CD14-positive monocyte (primary cell): Measurements from ENCODE around the gene KRTAP4-6. TPM values are rescaled to one million over a fixed set of nuclear protein-coding genes. Genes with fewer than 3 reads are reported as not detected.

Experiments used
- DNase-seq, 3 donors: peaks; one replicate each; pipeline ENCODE4 v3.0.0-alpha.2; 2011 to 2022
- H2AFZ ChIP-seq: 2 replicates; pipeline ENCODE4 v1.6.0; 2012; ENCODE audit warnings: mild to moderate bottlenecking, low read depth, low read length, inconsistent platforms; ENCODE audit not compliant: insufficient read depth, poor library complexity, severe bottlenecking
- H3K27ac ChIP-seq, 2 donors: 1 replicate in 1 of 2; 2 replicates in 1 of 2; pipeline ENCODE4 v1.5.1; 2012 to 2013; ENCODE audit warnings: low read length in 2 of 2, control low read depth in 1 of 2, inconsistent platforms in 1 of 2, low read depth in 1 of 2, mild to moderate bottlenecking in 1 of 2
- H3K27me3 ChIP-seq, 2 donors: one replicate each; pipeline versions ENCODE4 v1.6.0 to v1.6.1; 2011 to 2013; ENCODE audit warnings: low read length in 2 of 2; ENCODE audit not compliant: control insufficient read depth in 2 of 2, insufficient read depth in 2 of 2
- H3K36me3 ChIP-seq, 2 donors: replicated peaks in 1 of 2; 1 replicate in 1 of 2; 2 replicates in 1 of 2; pipeline versions ENCODE4 v1.5.1 to v1.6.1; 2012 to 2013; ENCODE audit warnings: low read length in 2 of 2, control low read depth in 1 of 2, inconsistent platforms in 1 of 2, mild to moderate bottlenecking in 1 of 2; ENCODE audit not compliant: insufficient read depth in 2 of 2, control insufficient read depth in 1 of 2
- H3K4me1 ChIP-seq, 2 donors: 1 replicate in 1 of 2; 2 replicates in 1 of 2; pipeline versions ENCODE4 v1.5.1 to v1.6.1; 2012 to 2013; ENCODE audit warnings: low read length in 2 of 2, control low read depth in 1 of 2, inconsistent platforms in 1 of 2, mild to moderate bottlenecking in 1 of 2, moderate library complexity in 1 of 2; ENCODE audit not compliant: insufficient read depth in 2 of 2, control insufficient read depth in 1 of 2
- H3K4me2 ChIP-seq: replicated peaks from 2 replicates; pipeline ENCODE3; 2012; ENCODE audit warnings: low read length, moderate library complexity, mild to moderate bottlenecking; ENCODE audit not compliant: poor library complexity, severe bottlenecking; ENCODE audit errors: extremely low read depth
- H3K4me3 ChIP-seq, 3 experiments: fragments of 200-600 bp in 1 of 3; sonication (generic) in 1 of 3; replicated peaks in 1 of 3; 1 replicate in 2 of 3; 2 replicates in 1 of 3; pipeline ENCODE4 v1.5.1; 2011 to 2013; ENCODE audit warnings: low read length in 3 of 3, mild to moderate bottlenecking in 3 of 3, control low read depth in 2 of 3, low read depth in 2 of 3, inconsistent platforms in 1 of 3, moderate library complexity in 1 of 3
- H3K79me2 ChIP-seq: 2 replicates; pipeline ENCODE4 v1.6.0; 2012; ENCODE audit warnings: mild to moderate bottlenecking, control low read depth, inconsistent platforms, low read length, moderate library complexity; ENCODE audit not compliant: insufficient read depth
- H3K9ac ChIP-seq: 2 replicates; pipeline ENCODE4 v1.6.0; 2017; ENCODE audit warnings: low read length, mild to moderate bottlenecking; ENCODE audit not compliant: insufficient read depth, poor library complexity, severe bottlenecking
- H3K9me3 ChIP-seq, 2 donors: replicated peaks in 1 of 2; 1 replicate in 1 of 2; 2 replicates in 1 of 2; pipeline versions ENCODE4 v1.5.1 to v1.6.1; 2012 to 2013; ENCODE audit warnings: low read length in 2 of 2, control low read depth in 1 of 2; ENCODE audit not compliant: control insufficient read depth in 1 of 2, insufficient read depth in 1 of 2
- H4K20me1 ChIP-seq: 2 replicates; pipeline ENCODE4 v1.6.0; 2012; ENCODE audit warnings: mild to moderate bottlenecking, low read length, control low read depth, moderate library complexity; ENCODE audit not compliant: insufficient read depth
- H3K27ac Mint-ChIP-seq, 7 donors: one replicate each; pipeline ENCODE4 v1.8.0; 2020; ENCODE audit warnings: mild to moderate bottlenecking in 7 of 7, mixed read lengths in 7 of 7, moderate library complexity in 6 of 7, inconsistent platforms in 2 of 7
- H3K27me3 Mint-ChIP-seq, 3 donors: one replicate each; pipeline ENCODE4 v1.8.0; 2021 to 2022; ENCODE audit warnings: low read depth in 3 of 3, mild to moderate bottlenecking in 3 of 3, mixed read lengths in 3 of 3, moderate library complexity in 3 of 3, inconsistent platforms in 1 of 3
- H3K36me3 Mint-ChIP-seq, 2 donors: one replicate each; pipeline ENCODE4 v1.8.0; 2020; ENCODE audit warnings: mixed read lengths in 2 of 2, inconsistent platforms in 1 of 2, mild to moderate bottlenecking in 1 of 2
- H3K4me1 Mint-ChIP-seq: one replicate; pipeline ENCODE4 v1.8.0; 2020; ENCODE audit warnings: mild to moderate bottlenecking, mixed read lengths
- H3K4me3 Mint-ChIP-seq, 2 donors: one replicate each; pipeline ENCODE4 v1.8.0; 2020; ENCODE audit warnings: mild to moderate bottlenecking in 2 of 2, mixed read lengths in 2 of 2, moderate library complexity in 1 of 2
- H3K9me3 Mint-ChIP-seq, 7 donors: one replicate each; pipeline ENCODE4 v1.8.0; 2020 to 2022; ENCODE audit warnings: mixed read lengths in 7 of 7, mild to moderate bottlenecking in 6 of 7, moderate library complexity in 6 of 7, inconsistent platforms in 2 of 7
- CTCF ChIP-seq: fragments of 200-600 bp; IDR thresholded peaks from one replicate; pipeline ENCODE4 v1.8.0; 2022; ENCODE audit warnings: antibody characterized with exemption, mild to moderate bottlenecking
- WGBS: methylation state at CpG from one replicate; pipeline ENCODE4 v1.1.5; 2013; ENCODE audit warnings: missing lambda C conversion rate; ENCODE audit not compliant: insufficient coverage; 5-methylcytosine and 5-hydroxymethylcytosine counted together
- intact Hi-C, 2 donors: fragments of 100-400 bp; cut with micrococcal nuclease; formaldehyde crosslinking; loops; one replicate each; pipeline versions ENCODE4 v1.15.0 to v1.15.1; 2023
- polyA plus RNA-seq, 3 donors: library from polyadenylated mRNA; depleted of rRNA in 1 of 3; unstranded in 2 of 3; stranded (reverse) in 1 of 3; fragments of 300-500 nt in 2 of 3; fragments of >200 nt in 1 of 3; fragmentation: Illumina TruSeq in 2 of 3; gene quantifications; 1 replicate in 2 of 3; 2 replicates in 1 of 3; pipeline ENCODE4 v1.2.3, GENCODE V29; 2012 to 2021

Gene KRTAP4-6
- polyA plus RNA-seq, 3 donors: not detected

- Mint-ChIP-seq H3K4me3 (no peak overlapping the region), H3K9me3 (peaks cover 0 to 2% (median 0%) of the 10 kb centered on the region in 7 donors), H3K27me3 (peaks cover 0 to 2% (median 0%) of the 10 kb centered on the region in 3 donors), H3K36me3 (no peaks in the 10 kb centered on the region), H3K4me1 (no peaks in the 10 kb centered on the region), H3K27ac (no peak overlapping the region)
- WGBS: no CpG with 5 or more reads among the region's 1 CpG
- H3K27ac ChIP-seq: no peak overlapping the region
- no peak overlapping the region for H3K4me3 ChIP-seq
- H3K9ac ChIP-seq: no peak overlapping the region
- no peaks in the 10 kb centered on the region for H3K36me3 ChIP-seq
- no peaks in the 10 kb centered on the region for H4K20me1 ChIP-seq
- no peaks in the 10 kb centered on the region for H3K9me3 ChIP-seq
- TF ChIP-seq CTCF: no peak
- intact Hi-C loops: no loop called here
- no peaks in the 10 kb centered on the region for H3K79me2 ChIP-seq
- DNase-seq: no peak
- H3K4me2 ChIP-seq: no peak overlapping the region
- H2AFZ ChIP-seq: no peak overlapping the region
- no peaks in the 10 kb centered on the region for H3K4me1 ChIP-seq
- H3K27me3 ChIP-seq: no peaks in the 10 kb centered on the region
Observed at GRCh38 chr17:41127371-41127770, 13.0 kb downstream of the KRTAP4-6 start.

- intact Hi-C loops: no loop called here
Observed at GRCh38 chr17:41126412-41126811, 13.9 kb downstream of the KRTAP4-6 start.

More at GRCh38 chr17:41126412-41126811, 13.9 kb downstream of the KRTAP4-6 start:
- no CpG with 5 or more reads among the region's 3 CpGs for WGBS
- Histone ChIP-seq H3K27me3 (no peaks in the 10 kb centered on the region), H3K4me1 (no peaks in the 10 kb centered on the region), H3K9me3 (no peaks in the 10 kb centered on the region), H2AFZ (no peak overlapping the region), H4K20me1 (no peaks in the 10 kb centered on the region), H3K4me3 (no peak overlapping the region), H3K9ac (no peak overlapping the region), H3K36me3 (no peaks in the 10 kb centered on the region), H3K4me2 (no peak overlapping the region), H3K79me2 (no peaks in the 10 kb centered on the region), H3K27ac (no peak overlapping the region)
- Mint-ChIP-seq H3K4me3 (no peak overlapping the region), H3K4me1 (no peaks in the 10 kb centered on the region), H3K9me3 (peaks cover 0 to 8% (median 0%) of the 10 kb centered on the region in 7 donors), H3K27ac (no peak overlapping the region), H3K36me3 (no peaks in the 10 kb centered on the region), H3K27me3 (peaks cover 0 to 2% (median 0%) of the 10 kb centered on the region in 3 donors)
- no peak for TF ChIP-seq CTCF
- DNase-seq: no peak
